T-helper 17 cell (primary cell): Measurements from ENCODE around the gene P3H4. TPM values are rescaled to one million over a fixed set of nuclear protein-coding genes. Genes with fewer than 3 reads are reported as not detected.
"Not testable (repeated sequence)": the region's sequence is repeated elsewhere in the genome, so short reads cannot be mapped to it uniquely, and the experiment has no call there.

Experiments
- ATAC-seq: fragments of 150-1000 bp; cut with Tn5 transposase; 2 replicates; pipeline ENCODE4 v1.10.0; 2021; ENCODE audit warnings: mild to moderate bottlenecking, moderate library complexity
- DNase-seq, 3 donors: peaks; one replicate each; pipeline versions ENCODE4 v3.0.0 to v3.0.0-alpha.2; 2020 to 2021
- H3K9me3 ChIP-seq: one replicate; pipeline ENCODE4 v1.7.0; 2013; ENCODE audit warnings: low read length, mild to moderate bottlenecking; ENCODE audit not compliant: control insufficient read depth, poor library complexity, severe bottlenecking
- H3K27ac Mint-ChIP-seq: one replicate; pipeline ENCODE4 v1.8.0; 2022; ENCODE audit warnings: mild to moderate bottlenecking, moderate library complexity, mixed read lengths
- H3K27me3 Mint-ChIP-seq: one replicate; pipeline ENCODE4 v1.8.0; 2022; ENCODE audit warnings: mixed read lengths
- H3K36me3 Mint-ChIP-seq: one replicate; pipeline ENCODE4 v1.8.0; 2022; ENCODE audit warnings: low read depth, mixed read lengths
- H3K4me1 Mint-ChIP-seq: one replicate; pipeline ENCODE4 v1.8.0; 2022; ENCODE audit warnings: mild to moderate bottlenecking, mixed read lengths
- H3K4me3 Mint-ChIP-seq: one replicate; pipeline ENCODE4 v1.8.0; 2022; ENCODE audit warnings: mild to moderate bottlenecking, moderate library complexity, mixed read lengths
- total RNA-seq, 4 donors: library from RNA in 2 of 4; stranded (reverse) in 2 of 4; gene quantifications; one replicate each; pipeline ENCODE4 v1.2.3 and lab custom pipeline; 2022 to 2026

The P3H4 gene
- total RNA-seq, 2 donors from 2014 or later = 1.7 to 2.0 TPM

GRCh38 chr17:41777157-41777573 lies 34.6 kb downstream of the P3H4 start:
- Mint-ChIP-seq H3K27ac (no peak overlapping the region), H3K27me3 (peaks cover 39% of the 10 kb centered on the region), H3K4me1 (no peaks in the 10 kb centered on the region), H3K36me3 (peaks cover 2% of the 10 kb centered on the region), H3K4me3 (no peak overlapping the region)
- no peak for ATAC-seq
- DNase-seq = no peak
- no peaks in the 10 kb centered on the region for H3K9me3 ChIP-seq

GRCh38 chr17:41776262-41776900 lies 35.4 kb downstream of the P3H4 start:
- DNase-seq, H3K36me3 Mint-ChIP-seq, H3K4me3 Mint-ChIP-seq, ATAC-seq, H3K27ac Mint-ChIP-seq, H3K9me3 ChIP-seq, H3K4me1 Mint-ChIP-seq: not testable (repeated sequence)
- H3K27me3 Mint-ChIP-seq = peaks cover 31% of the 10 kb centered on the region

GRCh38 chr17:41775394-41776226 lies 36.1 kb downstream of the P3H4 start:
- ATAC-seq = no peak
- no peak overlapping the region for H3K27ac Mint-ChIP-seq
- no peak overlapping the region for H3K4me3 Mint-ChIP-seq
- peaks cover 3% of the 10 kb centered on the region for H3K4me1 Mint-ChIP-seq
- no peak for DNase-seq
- no peaks in the 10 kb centered on the region for H3K9me3 ChIP-seq
- peaks cover 29% of the 10 kb centered on the region for H3K27me3 Mint-ChIP-seq
- H3K36me3 Mint-ChIP-seq = peaks cover 2% of the 10 kb centered on the region

DNA sequence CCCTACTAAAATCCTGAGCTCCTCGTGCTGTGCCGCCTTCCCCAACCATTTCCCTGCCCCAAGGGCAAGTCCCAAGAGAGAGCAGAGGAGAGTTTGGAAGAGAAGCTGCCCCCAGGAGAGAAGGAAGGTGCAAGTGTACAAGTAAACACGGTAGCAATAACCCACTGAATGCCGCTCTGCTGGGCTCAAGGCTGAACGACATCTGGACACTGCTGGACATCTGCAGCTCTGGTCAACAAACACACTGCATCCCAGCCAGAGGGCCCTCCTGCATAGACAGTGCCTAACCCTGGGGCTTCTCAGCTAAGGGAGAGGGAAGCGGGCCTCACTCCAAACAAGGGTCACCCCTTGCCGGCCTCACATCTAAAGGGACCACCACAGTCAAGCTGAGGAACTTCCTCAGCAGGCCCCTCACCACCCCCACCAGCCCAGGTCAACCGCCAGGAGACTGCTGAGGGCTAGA lies 38.0 kb downstream of the P3H4 start:
- DNase-seq (no peak), ATAC-seq (no peak)
- no peaks in the 10 kb centered on the region for H3K36me3 Mint-ChIP-seq

GRCh38 chr17:41773190-41773588 lies 38.6 kb downstream of the P3H4 start:
- Mint-ChIP-seq H3K27ac (no peak overlapping the region), H3K4me1 (peaks cover 3% of the 10 kb centered on the region), H3K4me3 (no peak overlapping the region), H3K27me3 (peaks cover 24% of the 10 kb centered on the region), H3K36me3 (no peaks in the 10 kb centered on the region)
- no peak for ATAC-seq
- no peak for DNase-seq
- no peaks in the 10 kb centered on the region for H3K9me3 ChIP-seq

More for the DNA sequence above, 38.0 kb downstream of the P3H4 start:
- peaks cover 24% of the 10 kb centered on the region for H3K27me3 Mint-ChIP-seq
- H3K9me3 ChIP-seq = no peaks in the 10 kb centered on the region
- H3K4me3 Mint-ChIP-seq = no peak overlapping the region
- H3K27ac Mint-ChIP-seq = no peak overlapping the region
- peaks cover 3% of the 10 kb centered on the region for H3K4me1 Mint-ChIP-seq

GRCh38 chr17:41772586-41773189 lies 39.1 kb downstream of the P3H4 start:
- H3K4me1 Mint-ChIP-seq = peaks cover 5% of the 10 kb centered on the region
- H3K9me3 ChIP-seq = no peaks in the 10 kb centered on the region
- no peak overlapping the region for H3K4me3 Mint-ChIP-seq
- H3K27me3 Mint-ChIP-seq = peaks cover 24% of the 10 kb centered on the region
- no peak overlapping the region for H3K27ac Mint-ChIP-seq
- ATAC-seq (no peak), DNase-seq (no peak)
- no peaks in the 10 kb centered on the region for H3K36me3 Mint-ChIP-seq

GRCh38 chr17:41772218-41772585 lies 39.5 kb downstream of the P3H4 start:
- H3K36me3 Mint-ChIP-seq = no peaks in the 10 kb centered on the region
- peaks cover 24% of the 10 kb centered on the region for H3K27me3 Mint-ChIP-seq
- no peak overlapping the region for H3K4me3 Mint-ChIP-seq
- peaks cover 5% of the 10 kb centered on the region for H3K4me1 Mint-ChIP-seq
- H3K9me3 ChIP-seq = no peaks in the 10 kb centered on the region
- no peak overlapping the region for H3K27ac Mint-ChIP-seq
- ATAC-seq = no peak
- DNase-seq = no peak

- no peaks in the 10 kb centered on the region for H3K9me3 ChIP-seq
- Mint-ChIP-seq H3K4me3 (no peak overlapping the region), H3K27ac (no peak overlapping the region), H3K36me3 (no peaks in the 10 kb centered on the region), H3K4me1 (peaks cover 5% of the 10 kb centered on the region), H3K27me3 (peaks cover 24% of the 10 kb centered on the region)
- ATAC-seq (no peak), DNase-seq (no peak)
Measured at GRCh38 chr17:41771389-41772206, 40.2 kb downstream of the P3H4 start.

DNA sequence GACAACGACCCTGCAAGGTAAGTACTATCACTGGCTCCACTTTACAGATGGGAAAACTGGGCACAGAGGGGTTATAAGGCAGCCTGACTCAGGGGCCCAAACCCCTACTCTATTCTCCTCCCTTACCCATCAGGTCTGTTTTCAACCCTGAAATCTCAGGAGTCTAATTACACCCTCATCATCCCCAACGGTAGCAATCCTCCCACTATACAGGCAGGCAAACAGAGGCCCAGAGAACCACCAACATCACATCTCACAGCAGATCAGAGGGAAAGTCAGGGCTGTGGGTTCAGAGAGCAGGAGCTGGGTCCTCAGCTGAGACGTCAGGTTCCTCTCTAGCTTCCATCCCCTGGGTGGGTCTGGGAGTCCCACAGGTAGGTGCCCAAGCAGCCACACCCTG lies 41.8 kb downstream of the P3H4 start:
- Mint-ChIP-seq H3K27me3 (peaks cover 13% of the 10 kb centered on the region), H3K4me3 (no peak overlapping the region), H3K27ac (no peak overlapping the region), H3K4me1 (peaks cover 5% of the 10 kb centered on the region), H3K36me3 (no peaks in the 10 kb centered on the region)
- H3K9me3 ChIP-seq = no peaks in the 10 kb centered on the region
- ATAC-seq = no peak
- no peak for DNase-seq

GRCh38 chr17:41769346-41769862 lies 42.3 kb downstream of the P3H4 start:
- Mint-ChIP-seq H3K36me3 (no peaks in the 10 kb centered on the region), H3K4me1 (peaks cover 5% of the 10 kb centered on the region), H3K27ac (no peak overlapping the region), H3K4me3 (no peak overlapping the region), H3K27me3 (peaks cover 15% of the 10 kb centered on the region)
- ATAC-seq (no peak), DNase-seq (no peak)
- no peaks in the 10 kb centered on the region for H3K9me3 ChIP-seq

GRCh38 chr17:41768682-41769288 lies 43.0 kb downstream of the P3H4 start:
- no peaks in the 10 kb centered on the region for H3K9me3 ChIP-seq
- no peak overlapping the region for H3K4me3 Mint-ChIP-seq
- H3K27me3 Mint-ChIP-seq = peaks cover 15% of the 10 kb centered on the region
- peaks cover 5% of the 10 kb centered on the region for H3K4me1 Mint-ChIP-seq
- no peak overlapping the region for H3K27ac Mint-ChIP-seq
- ATAC-seq (no peak), DNase-seq (no peak)
- no peaks in the 10 kb centered on the region for H3K36me3 Mint-ChIP-seq

DNA sequence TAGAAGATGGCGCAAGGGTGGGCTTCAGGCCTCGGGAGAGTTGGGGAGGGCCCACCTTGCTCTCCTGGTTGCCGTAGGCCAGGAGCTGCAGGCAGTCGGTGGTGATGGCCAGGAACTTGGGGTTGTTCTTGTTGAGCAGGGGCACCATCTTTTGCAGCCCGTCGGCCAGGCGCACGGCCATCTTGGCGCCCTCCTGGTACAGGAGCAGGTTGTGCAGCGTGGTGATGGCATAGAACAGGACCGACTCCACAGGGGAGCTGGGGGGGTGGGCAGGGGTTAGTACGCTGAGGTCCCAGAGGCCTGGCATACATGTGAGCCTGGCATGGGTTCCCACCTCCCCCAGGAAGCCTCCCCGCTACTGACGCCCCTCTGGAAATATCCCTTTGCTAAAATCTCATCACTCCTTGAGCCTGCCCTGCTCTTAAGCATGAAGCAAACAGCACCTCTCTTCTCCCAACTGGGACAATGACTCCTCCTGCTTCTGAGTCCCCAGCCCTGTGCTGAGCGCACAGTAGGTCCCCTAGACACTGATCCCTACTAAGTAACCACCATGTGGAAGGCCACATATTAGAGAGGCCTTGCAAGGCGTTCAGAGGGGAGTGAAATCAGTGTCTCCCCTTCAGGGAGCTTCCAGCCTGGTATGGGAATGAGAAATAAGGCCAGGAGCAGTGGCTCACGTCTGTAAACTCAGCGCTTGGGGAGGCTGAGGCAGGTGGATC lies 44.3 kb downstream of the P3H4 start:
- H3K4me1 Mint-ChIP-seq = peaks cover 5% of the 10 kb centered on the region
- no peaks in the 10 kb centered on the region for H3K9me3 ChIP-seq
- no peak overlapping the region for H3K4me3 Mint-ChIP-seq
- ATAC-seq (no peak), DNase-seq (no peak)
- no peaks in the 10 kb centered on the region for H3K36me3 Mint-ChIP-seq
- H3K27me3 Mint-ChIP-seq = peaks cover 8% of the 10 kb centered on the region
- no peak overlapping the region for H3K27ac Mint-ChIP-seq
